Measurements from ENCODE around the gene DNAJC5.
A peak's percentile ranks its signal among the peaks of the same experiment; 100 is the strongest.

The DNAJC5 gene

DNA sequence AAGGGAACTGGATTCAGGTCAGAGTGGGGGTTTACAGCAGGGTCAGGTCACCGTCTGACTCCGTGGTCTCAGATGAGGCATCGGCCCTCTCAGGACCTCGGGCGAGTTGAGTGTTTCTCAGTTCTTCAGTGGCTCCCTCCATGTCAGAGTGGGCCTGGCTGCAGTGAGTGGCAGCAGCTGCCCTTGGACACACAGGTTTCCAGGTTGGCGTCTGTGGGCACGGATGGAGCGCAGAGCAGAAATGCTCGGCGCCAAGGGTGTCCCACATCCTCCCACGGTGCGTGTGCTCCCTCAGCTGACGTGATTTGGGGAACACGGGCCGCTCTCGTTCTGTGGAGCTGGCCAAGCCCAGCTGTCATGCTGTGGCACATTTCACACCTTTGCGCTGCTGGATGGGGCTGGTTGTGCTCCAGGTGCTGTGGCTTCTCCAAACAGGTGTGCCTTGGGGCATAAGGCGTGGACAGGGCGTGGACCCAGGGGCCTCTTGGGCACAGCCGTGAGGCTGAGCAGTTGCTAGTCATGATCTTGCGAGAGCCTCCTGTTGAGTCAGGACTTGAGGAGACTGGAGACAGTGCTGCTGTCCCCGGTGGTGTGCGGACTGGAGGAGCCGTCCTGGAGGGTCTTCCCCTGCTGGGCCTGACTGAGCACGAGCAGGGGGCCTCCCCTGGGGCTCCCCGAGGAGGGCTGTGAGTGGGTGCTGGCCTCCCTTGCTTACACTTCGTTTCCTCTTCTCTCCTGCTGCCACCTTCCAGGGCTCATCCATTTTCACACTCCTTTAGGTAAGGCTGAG is 9.5 kb upstream of the DNAJC5 start:
- DNase-seq: no peak

- no peak for DNase-seq
These were observed 8.9 kb upstream of the DNAJC5 start for GRCh38 chr20:63886054-63886419.

DNA sequence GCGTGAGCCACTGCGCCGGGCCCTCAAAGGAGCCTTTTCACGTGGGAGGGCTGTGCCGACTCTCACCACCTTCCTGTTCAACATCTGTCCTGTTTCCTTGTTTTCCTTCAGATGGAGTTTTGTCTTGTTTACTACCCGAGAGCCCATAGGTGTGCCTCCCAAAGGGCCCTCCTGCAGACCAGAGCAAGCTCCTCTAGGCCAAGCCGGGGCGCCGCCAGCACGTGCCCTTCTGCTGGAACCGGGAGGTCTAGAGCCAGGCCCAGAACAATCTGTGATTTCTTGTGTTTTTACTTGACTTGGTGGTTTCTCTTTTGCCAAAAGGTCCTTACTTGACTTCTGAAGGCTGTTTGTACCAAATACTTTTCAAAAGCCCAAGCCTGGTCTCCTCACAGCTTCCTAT is 8.0 kb upstream of the DNAJC5 start:
- DNase-seq: no peak

GRCh38 chr20:63889241-63890200 is 5.4 kb upstream of the DNAJC5 start:
- DNase-seq: no peak

DNA sequence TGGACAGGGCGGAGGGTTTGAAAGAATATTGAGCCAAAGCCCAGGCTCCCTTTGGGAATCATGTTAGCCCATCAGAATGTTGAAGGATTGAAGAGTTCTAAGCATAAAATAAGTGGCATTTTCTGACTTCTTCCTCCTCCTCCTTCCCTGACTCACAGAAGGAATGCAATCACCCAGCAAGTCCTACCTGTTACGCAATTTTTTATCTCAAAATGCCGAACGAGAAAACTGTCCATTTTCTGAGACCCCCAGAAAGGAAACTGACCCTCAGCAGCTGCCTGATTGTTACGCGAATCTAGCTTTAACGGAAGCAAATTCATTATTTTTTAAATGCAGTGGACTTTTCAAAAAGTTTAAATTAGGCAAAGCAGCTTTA is 4.7 kb upstream of the DNAJC5 start:
- no peak for DNase-seq

DNA sequence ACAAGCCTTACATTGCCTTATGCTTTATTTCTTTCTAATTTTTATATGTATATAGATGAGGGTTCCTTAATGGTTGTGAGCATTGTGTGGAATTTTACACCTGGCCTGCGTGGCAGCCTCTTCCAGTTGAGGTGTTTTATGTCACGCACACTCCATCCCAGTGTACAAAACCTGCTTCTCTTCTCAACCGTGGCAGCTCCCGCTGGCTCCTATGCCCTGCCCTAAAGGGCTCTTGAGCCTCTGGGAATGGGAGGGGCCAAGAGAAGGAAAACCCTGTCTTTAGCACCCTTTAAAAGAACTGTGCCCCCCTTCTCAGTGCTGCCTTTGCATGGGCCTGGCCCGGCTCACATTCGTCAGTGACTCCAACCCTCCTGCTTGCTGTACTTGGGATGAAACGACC is 4.3 kb upstream of the DNAJC5 start:
- no peak for DNase-seq

DNA sequence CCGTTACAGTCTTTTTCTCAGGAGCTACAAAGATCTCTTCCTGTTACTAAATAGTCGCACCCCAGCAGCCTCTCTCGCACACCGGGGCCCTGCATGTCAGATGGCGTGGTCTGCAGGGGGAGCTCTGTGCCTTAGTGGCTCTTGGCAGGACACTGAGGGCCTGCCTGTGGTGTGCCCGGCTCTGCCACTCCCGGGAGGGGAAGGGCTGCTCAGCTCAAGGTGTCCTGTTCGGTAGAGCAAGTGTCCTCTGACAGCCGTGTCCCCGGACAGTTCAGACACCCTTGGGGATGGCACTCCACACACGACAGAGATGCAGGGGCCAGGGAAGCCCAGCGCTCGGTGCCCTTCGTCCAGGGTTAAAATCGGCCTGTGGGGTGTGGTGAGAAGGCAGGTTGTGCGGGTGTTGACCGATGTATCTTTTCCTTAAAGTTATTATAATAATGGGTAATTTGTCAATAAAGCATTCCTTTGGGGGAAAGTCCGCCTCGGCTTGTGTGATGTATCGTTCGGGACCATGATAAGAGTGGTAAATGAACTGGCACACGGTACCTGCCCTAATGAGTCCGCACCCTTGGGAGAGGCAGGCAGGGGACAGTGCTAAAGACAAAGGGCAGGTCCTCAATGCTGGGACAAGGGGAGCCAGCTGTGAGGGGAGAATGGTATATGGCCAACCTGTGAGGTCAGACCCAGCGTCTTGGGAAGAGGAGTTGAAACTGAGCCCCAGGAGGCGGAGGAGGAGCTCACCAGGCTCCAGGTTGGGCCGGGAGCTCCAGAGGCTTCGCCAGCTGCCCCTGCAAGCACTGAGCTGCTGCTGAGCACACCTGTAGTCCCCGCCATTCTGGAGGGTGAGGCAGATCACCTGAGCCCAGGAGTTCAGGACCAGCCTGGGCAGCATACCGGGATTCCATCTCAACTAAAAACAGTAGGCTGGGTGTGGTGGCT is 3.6 kb upstream of the DNAJC5 start:
- DNase-seq: no peak

GRCh38 chr20:63892402-63892801 is 2.5 kb upstream of the DNAJC5 start:
- DNase-seq: no peak

- DNase-seq: no peak
These were observed 948 bp upstream of the DNAJC5 start for GRCh38 chr20:63893999-63894357.

GRCh38 chr20:63895202-63895951 is 451 bp downstream of the DNAJC5 start:
- DNase-seq: no peak

- no peak for DNase-seq
These were observed 982 bp downstream of the DNAJC5 start for GRCh38 chr20:63895952-63896263.

DNA sequence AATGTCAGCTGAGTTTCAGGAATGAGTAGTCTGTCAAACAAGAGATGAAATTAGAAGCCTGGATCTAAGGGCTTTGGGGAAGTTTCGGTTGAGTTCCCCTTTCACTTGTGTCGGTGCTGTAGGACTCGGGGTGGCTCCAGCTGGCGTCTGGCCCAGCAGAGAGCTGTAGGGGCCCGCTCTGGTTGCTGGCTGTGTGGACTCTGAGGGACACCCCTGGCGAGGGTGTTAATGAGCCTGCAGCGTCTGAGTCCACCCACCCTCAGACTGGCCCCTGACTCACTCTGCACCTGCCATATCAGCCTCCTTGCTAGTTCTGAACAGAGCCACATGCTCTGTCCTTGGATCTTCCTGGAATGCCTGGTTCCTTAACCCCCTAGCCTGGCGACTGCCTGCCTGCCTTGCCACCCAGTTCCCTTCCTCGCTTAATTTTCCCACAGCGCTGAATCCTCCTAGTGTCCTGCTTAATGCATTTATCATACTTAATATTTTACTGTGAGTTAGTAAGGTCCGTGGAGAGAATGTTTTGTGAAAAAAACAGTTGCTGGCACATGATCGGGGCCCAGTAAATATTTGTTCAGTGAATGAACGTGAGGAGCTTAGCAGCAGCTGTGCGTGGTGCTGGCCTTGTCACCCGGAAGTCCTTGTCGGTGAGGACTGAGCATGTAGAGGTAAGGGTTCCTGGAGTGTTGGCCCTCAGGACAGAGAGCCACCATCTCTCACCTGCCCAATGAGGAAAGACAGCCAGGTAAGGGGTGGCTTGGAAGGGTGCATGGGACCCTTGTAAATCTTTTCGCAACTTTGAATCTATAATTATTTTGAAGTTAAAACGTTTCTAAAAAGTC is 1.6 kb downstream of the DNAJC5 start:
- peak; percentile 43 for DNase-seq

- DNase-seq: no peak
These were observed 3.1 kb downstream of the DNAJC5 start for GRCh38 chr20:63897978-63898561.

GRCh38 chr20:63898882-63899558 is 4.1 kb downstream of the DNAJC5 start:
- peak; percentile 18 for DNase-seq

GRCh38 chr20:63900413-63900812 is 5.5 kb downstream of the DNAJC5 start:
- no peak for DNase-seq

- no peak for DNase-seq
These were observed 9.1 kb downstream of the DNAJC5 start for GRCh38 chr20:63903796-63904561.

- no peak for DNase-seq
These were observed 13.2 kb downstream of the DNAJC5 start for GRCh38 chr20:63908008-63908682.

- no peak for DNase-seq
These were observed 16.2 kb downstream of the DNAJC5 start for GRCh38 chr20:63911176-63911575.

DNA sequence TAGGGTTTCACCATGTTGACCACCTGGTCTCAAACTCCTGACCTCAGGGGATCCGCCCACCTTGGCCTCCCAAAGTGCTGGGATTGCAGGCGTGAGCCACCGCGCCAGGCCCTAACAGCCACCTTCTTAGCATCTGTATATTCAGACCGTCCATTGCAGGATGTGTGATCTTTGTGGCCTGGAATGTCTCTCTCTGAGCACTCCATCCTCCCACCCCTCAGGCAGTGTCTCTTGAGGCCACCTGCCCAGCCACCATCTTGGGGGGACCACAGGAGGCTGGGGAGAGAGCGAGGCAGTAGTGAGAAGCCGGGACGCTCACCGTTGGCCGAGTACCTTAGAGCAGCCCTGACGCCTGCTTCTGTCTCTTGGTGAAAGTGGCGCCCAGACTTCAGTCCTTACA is 18.8 kb downstream of the DNAJC5 start:
- no peak for DNase-seq

Measured in activated CD4-positive, alpha-beta T cell treated with anti-CD3 and anti-CD28 coated beads for 48 hours (primary cell).